ENCODE measurements around the gene C17orf107. TPM values are rescaled to one million over a fixed set of nuclear protein-coding genes. Genes with fewer than 3 reads are reported as not detected.

C17orf107 gene
- total and polyA plus RNA-seq, 4 experiments from 2014 or later: 0.50 to 5.0 (median 2.5) TPM

DNA sequence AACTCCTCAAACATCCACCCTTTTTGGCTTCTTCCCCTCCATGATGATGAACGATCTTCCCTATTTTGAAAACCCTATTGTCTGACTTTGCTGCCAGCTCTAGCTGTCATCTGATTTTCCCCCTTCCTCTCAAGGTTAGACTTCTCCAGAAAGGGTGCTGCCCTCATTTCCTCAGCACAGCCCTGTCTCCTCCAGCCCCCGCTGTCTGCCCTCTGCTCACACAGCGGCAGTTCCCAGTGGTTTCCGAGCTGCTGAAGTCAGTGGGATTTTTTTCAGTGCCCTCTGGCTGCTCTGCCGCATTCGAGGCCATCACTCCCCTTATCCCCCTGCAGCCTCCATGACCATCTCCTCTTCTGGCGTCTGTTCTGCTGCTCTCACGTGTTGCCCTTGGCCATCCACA, 26.6 kb upstream of the C17orf107 start:
- intact Hi-C loops (cut with micrococcal nuclease): no loop called here
- Mint-ChIP-seq H3K4me1 (peaks cover 4 to 18% (median 14%) of the 10 kb centered on the region in 4 donors), H3K36me3 (peaks cover 10 to 13% of the 10 kb centered on the region in 2 donors), H3K9me3 (peaks cover 0 to 2% (median 0%) of the 10 kb centered on the region in 8 donors), H3K4me3 (no peak overlapping the region), H3K27me3 (no peaks in the 10 kb centered on the region), H3K27ac (peak overlapping the region in 4 of 7 donors; percentile 1 to 64 (median 21))
- Histone ChIP-seq H3K4me1 (ENCODE audit: insufficient read depth, low read length) (no peaks in the 10 kb centered on the region), H3K27me3 (ENCODE audit: insufficient read depth, low read length) (no peaks in the 10 kb centered on the region), H3K4me3 (ENCODE audit: low read length in 2 of 2) (no peak overlapping the region), H3K36me3 (ENCODE audit: insufficient read depth, low read length) (peaks cover 6% of the 10 kb centered on the region), H3K9me3 (ENCODE audit: control insufficient read depth in 1 of 2, low read length in 2 of 2) (no peaks in the 10 kb centered on the region), H3K27ac (ENCODE audit: low read depth, low read length) (no peak overlapping the region)
- POLR2A ChIA-PET (ENCODE audit: partially characterized antibody): no interaction called here
- DNase-seq: no peak
- CTCF ChIA-PET (ENCODE audit: partially characterized antibody): no interaction called here

- peaks cover 4 to 14% (median 11%) of the 10 kb centered on the region in 4 donors for H3K4me1 Mint-ChIP-seq
- H3K27ac Mint-ChIP-seq: peak overlapping the region in 1 of 7 donors; percentile 60
- no peak overlapping the region for H3K27ac ChIP-seq (ENCODE audit: low read depth, low read length)
- no peaks in the 10 kb centered on the region for H3K4me1 ChIP-seq (ENCODE audit: insufficient read depth, low read length)
- H3K27me3 ChIP-seq (ENCODE audit: insufficient read depth, low read length): no peaks in the 10 kb centered on the region
- CTCF ChIA-PET (ENCODE audit: partially characterized antibody): interaction anchor here (0.6 to 1.9 kb wide), 2 partner anchors 87 to 1240 kb away, joined by 3 to 4 read pairs; no protein-coding TSS in a partner anchor
- no peak for DNase-seq
- POLR2A ChIA-PET (ENCODE audit: partially characterized antibody): no interaction called here
- no peak overlapping the region for H3K4me3 Mint-ChIP-seq
- peaks cover 0 to 2% (median 0%) of the 10 kb centered on the region in 8 donors for H3K9me3 Mint-ChIP-seq
- intact Hi-C loops (cut with micrococcal nuclease): no loop called here
- peaks cover 11 to 33% of the 10 kb centered on the region in 2 donors for H3K36me3 Mint-ChIP-seq
- peaks cover 13% of the 10 kb centered on the region for H3K36me3 ChIP-seq (ENCODE audit: insufficient read depth, low read length)
- no peaks in the 10 kb centered on the region for H3K27me3 Mint-ChIP-seq
- H3K4me3 ChIP-seq (ENCODE audit: low read length in 2 of 2): no peak overlapping the region
- H3K9me3 ChIP-seq (ENCODE audit: control insufficient read depth in 1 of 2, low read length in 2 of 2): no peaks in the 10 kb centered on the region
Observed at GRCh38 chr17:4877089-4877488, 22.2 kb upstream of the C17orf107 start.

DNA sequence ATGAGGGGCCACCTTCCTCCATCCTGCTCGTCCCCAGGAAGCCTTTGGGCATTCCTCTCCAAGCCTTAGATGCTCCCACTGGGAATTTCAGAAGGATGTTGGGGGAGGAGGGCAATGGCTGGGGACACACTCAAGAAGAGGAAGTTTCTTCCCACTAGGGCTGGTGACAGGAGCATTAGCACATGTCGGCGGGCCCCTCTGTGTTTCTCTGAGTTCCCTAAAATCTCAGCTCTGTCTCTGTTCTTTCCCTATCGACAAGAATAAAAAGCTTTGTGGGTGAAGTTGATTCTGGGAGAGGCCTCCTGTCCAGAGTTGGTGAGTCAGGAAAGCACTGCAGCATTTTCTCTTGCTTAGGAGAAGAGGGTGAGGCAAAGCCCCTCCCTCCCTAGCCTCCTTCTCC, 19.7 kb upstream of the C17orf107 start:
- no peak for DNase-seq
- intact Hi-C loops (cut with micrococcal nuclease): no loop called here
- Histone ChIP-seq H3K27ac (ENCODE audit: low read depth, low read length) (no peak overlapping the region), H3K36me3 (ENCODE audit: insufficient read depth, low read length) (peaks cover 19% of the 10 kb centered on the region), H3K27me3 (ENCODE audit: insufficient read depth, low read length) (no peaks in the 10 kb centered on the region), H3K4me3 (ENCODE audit: low read length in 2 of 2) (no peak overlapping the region), H3K4me1 (ENCODE audit: insufficient read depth, low read length) (no peaks in the 10 kb centered on the region), H3K9me3 (ENCODE audit: control insufficient read depth in 1 of 2, low read length in 2 of 2) (no peaks in the 10 kb centered on the region)
- Mint-ChIP-seq H3K36me3 (peaks cover 9 to 36% of the 10 kb centered on the region in 2 donors), H3K4me3 (no peak overlapping the region), H3K27ac (peak overlapping the region in 2 of 7 donors; percentile 41 to 43), H3K9me3 (no peaks in the 10 kb centered on the region), H3K4me1 (peaks cover 0 to 3% (median 3%) of the 10 kb centered on the region in 4 donors), H3K27me3 (no peaks in the 10 kb centered on the region)
- ChIA-PET POLR2A (ENCODE audit: partially characterized antibody) (no interaction called here), CTCF (ENCODE audit: partially characterized antibody) (interaction anchor here (0.6 to 2.0 kb wide), 2 partner anchors 90 to 312 kb away, joined by 4 to 9 read pairs; no protein-coding TSS in a partner anchor)

DNA sequence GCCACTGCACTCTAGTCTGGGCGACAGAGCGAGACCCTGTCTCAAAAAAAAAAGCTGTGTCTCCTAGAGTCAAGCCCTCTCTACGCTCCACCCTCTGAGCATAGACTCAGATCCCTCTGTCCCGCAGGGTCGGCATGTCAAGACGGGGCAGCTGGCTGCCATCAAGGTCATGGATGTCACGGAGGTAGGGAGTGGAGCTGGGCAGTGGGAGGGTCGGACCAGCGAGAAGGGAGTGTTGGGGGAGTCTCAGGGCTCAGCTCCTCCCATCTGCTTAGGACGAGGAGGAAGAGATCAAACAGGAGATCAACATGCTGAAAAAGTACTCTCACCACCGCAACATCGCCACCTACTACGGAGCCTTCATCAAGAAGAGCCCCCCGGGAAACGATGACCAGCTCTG, 18.5 kb upstream of the C17orf107 start:
- Histone ChIP-seq H3K27ac (ENCODE audit: low read depth, low read length) (no peak overlapping the region), H3K36me3 (ENCODE audit: insufficient read depth, low read length) (peaks cover 31% of the 10 kb centered on the region), H3K9me3 (ENCODE audit: control insufficient read depth in 1 of 2, low read length in 2 of 2) (no peaks in the 10 kb centered on the region), H3K4me3 (ENCODE audit: low read length in 2 of 2) (no peak overlapping the region), H3K4me1 (ENCODE audit: insufficient read depth, low read length) (no peaks in the 10 kb centered on the region), H3K27me3 (ENCODE audit: insufficient read depth, low read length) (no peaks in the 10 kb centered on the region)
- no peak for DNase-seq
- peaks cover 17 to 46% of the 10 kb centered on the region in 2 donors for H3K36me3 Mint-ChIP-seq
- peak overlapping the region in 1 of 7 donors; percentile 6 for H3K27ac Mint-ChIP-seq
- intact Hi-C loops (cut with micrococcal nuclease): loop anchor here (5.0 to 10.0 kb wide), 2 partner anchors 46 to 74 kb away; partner anchors contain the start of genes MINK1 and PLD2
- H3K4me3 Mint-ChIP-seq: no peak overlapping the region
- ChIA-PET POLR2A (ENCODE audit: partially characterized antibody) (interaction anchor here (0.9 to 2.0 kb wide), 3 partner anchors 14 to 174 kb away, joined by 3 to 11 read pairs (median 4); partner anchors contain the start of gene ARRB2), CTCF (ENCODE audit: partially characterized antibody) (interaction anchor here (1.0 to 3.8 kb wide), 6 partner anchors 43 to 171 kb away, joined by 3 to 19 read pairs (median 6); partner anchors contain the start of genes ARRB2 and MED11)
- peaks cover 0 to 3% (median 3%) of the 10 kb centered on the region in 4 donors for H3K4me1 Mint-ChIP-seq
- no peaks in the 10 kb centered on the region for H3K9me3 Mint-ChIP-seq
- H3K27me3 Mint-ChIP-seq: no peaks in the 10 kb centered on the region

GRCh38 chr17:4881761-4882555, 17.4 kb upstream of the C17orf107 start:
- Histone ChIP-seq H3K4me1 (ENCODE audit: insufficient read depth, low read length) (no peaks in the 10 kb centered on the region), H3K36me3 (ENCODE audit: insufficient read depth, low read length) (peaks cover 41% of the 10 kb centered on the region), H3K4me3 (ENCODE audit: low read length in 2 of 2) (no peak overlapping the region), H3K9me3 (ENCODE audit: control insufficient read depth in 1 of 2, low read length in 2 of 2) (no peaks in the 10 kb centered on the region), H3K27ac (ENCODE audit: low read depth, low read length) (no peak overlapping the region), H3K27me3 (ENCODE audit: insufficient read depth, low read length) (no peaks in the 10 kb centered on the region)
- intact Hi-C loops (cut with micrococcal nuclease): loop anchor here (1.0 to 10.0 kb wide), 5 partner anchors 47 to 172 kb away; partner anchors contain the start of genes ARRB2, CXCL16, MED11 and MINK1
- H3K4me1 Mint-ChIP-seq: peaks cover 0 to 3% (median 0%) of the 10 kb centered on the region in 4 donors
- H3K27me3 Mint-ChIP-seq: no peaks in the 10 kb centered on the region
- no peaks in the 10 kb centered on the region for H3K9me3 Mint-ChIP-seq
- POLR2A ChIA-PET (ENCODE audit: partially characterized antibody): interaction anchor here (0.6 to 2.2 kb wide), 4 partner anchors 92 to 313 kb away, joined by 3 to 11 read pairs (median 6); partner anchors contain the start of gene ARRB2
- CTCF ChIA-PET (ENCODE audit: partially characterized antibody): interaction anchor here (0.6 to 3.8 kb wide), 8 partner anchors 44 to 173 kb away, joined by 3 to 19 read pairs (median 6); partner anchors contain the start of genes ARRB2 and MED11
- H3K4me3 Mint-ChIP-seq: no peak overlapping the region
- peaks cover 23 to 54% of the 10 kb centered on the region in 2 donors for H3K36me3 Mint-ChIP-seq
- peak in 4 of 5 donors; percentile 64 to 69 (median 65) for DNase-seq
- H3K27ac Mint-ChIP-seq: peak overlapping the region in 2 of 7 donors; percentile 29 to 37

- H3K36me3 ChIP-seq (ENCODE audit: insufficient read depth, low read length): peaks cover 41% of the 10 kb centered on the region
- peaks cover 29 to 56% of the 10 kb centered on the region in 2 donors for H3K36me3 Mint-ChIP-seq
- no peak overlapping the region for H3K27ac Mint-ChIP-seq
- H3K27me3 Mint-ChIP-seq: no peaks in the 10 kb centered on the region
- H3K4me3 ChIP-seq (ENCODE audit: low read length in 2 of 2): no peak overlapping the region
- no peak overlapping the region for H3K27ac ChIP-seq (ENCODE audit: low read depth, low read length)
- DNase-seq: no peak
- CTCF ChIA-PET (ENCODE audit: partially characterized antibody): interaction anchor here (0.7 to 0.8 kb wide), 3 partner anchors 174 to 180 kb away, joined by 3 read pairs; partner anchors contain the start of gene ARRB2
- H3K9me3 Mint-ChIP-seq: no peaks in the 10 kb centered on the region
- intact Hi-C loops (cut with micrococcal nuclease): loop anchor here (5.0 to 10.0 kb wide), 2 partner anchors 50 to 77 kb away; partner anchors contain the start of genes MINK1 and PLD2
- no peak overlapping the region for H3K4me3 Mint-ChIP-seq
- no peaks in the 10 kb centered on the region for H3K4me1 ChIP-seq (ENCODE audit: insufficient read depth, low read length)
- no peaks in the 10 kb centered on the region for H3K27me3 ChIP-seq (ENCODE audit: insufficient read depth, low read length)
- POLR2A ChIA-PET (ENCODE audit: partially characterized antibody): interaction anchor here (1.6 kb wide), 1 partner anchor 175 kb away, joined by 5 read pairs; no protein-coding TSS in a partner anchor
- peaks cover under 1 to 6% (median 2%) of the 10 kb centered on the region in 4 donors for H3K4me1 Mint-ChIP-seq
- no peaks in the 10 kb centered on the region for H3K9me3 ChIP-seq (ENCODE audit: control insufficient read depth in 1 of 2, low read length in 2 of 2)
Observed at GRCh38 chr17:4884489-4884888, 14.8 kb upstream of the C17orf107 start.
